ENCODE data around the gene CXCR3. TPM values are rescaled to one million over a fixed set of nuclear protein-coding genes. Genes with fewer than 3 reads are reported as not detected.

CXCR3 gene
- total RNA-seq, 1 donor from 2014 or later, result not detected

DNA sequence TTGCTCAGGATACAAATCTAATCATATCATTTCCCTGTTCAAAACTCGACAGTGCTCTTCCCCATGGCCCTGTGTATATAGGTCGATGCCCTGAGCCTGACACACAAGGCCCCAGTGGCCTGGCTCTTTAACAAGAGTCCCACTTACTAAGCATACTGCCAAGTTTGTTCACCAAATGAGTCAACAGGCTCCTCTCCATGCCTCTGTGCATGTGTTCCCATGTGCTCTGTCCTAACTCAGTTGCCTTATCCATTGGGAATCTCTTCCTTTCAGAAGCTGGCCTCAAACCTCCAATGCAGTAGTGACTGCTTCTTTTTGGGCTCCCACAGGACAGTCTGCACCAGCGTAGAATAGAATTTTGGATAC is 18.9 kb upstream of the CXCR3 start:
- DNase-seq (ENCODE audit: low read depth), result peak; percentile 59

DNA sequence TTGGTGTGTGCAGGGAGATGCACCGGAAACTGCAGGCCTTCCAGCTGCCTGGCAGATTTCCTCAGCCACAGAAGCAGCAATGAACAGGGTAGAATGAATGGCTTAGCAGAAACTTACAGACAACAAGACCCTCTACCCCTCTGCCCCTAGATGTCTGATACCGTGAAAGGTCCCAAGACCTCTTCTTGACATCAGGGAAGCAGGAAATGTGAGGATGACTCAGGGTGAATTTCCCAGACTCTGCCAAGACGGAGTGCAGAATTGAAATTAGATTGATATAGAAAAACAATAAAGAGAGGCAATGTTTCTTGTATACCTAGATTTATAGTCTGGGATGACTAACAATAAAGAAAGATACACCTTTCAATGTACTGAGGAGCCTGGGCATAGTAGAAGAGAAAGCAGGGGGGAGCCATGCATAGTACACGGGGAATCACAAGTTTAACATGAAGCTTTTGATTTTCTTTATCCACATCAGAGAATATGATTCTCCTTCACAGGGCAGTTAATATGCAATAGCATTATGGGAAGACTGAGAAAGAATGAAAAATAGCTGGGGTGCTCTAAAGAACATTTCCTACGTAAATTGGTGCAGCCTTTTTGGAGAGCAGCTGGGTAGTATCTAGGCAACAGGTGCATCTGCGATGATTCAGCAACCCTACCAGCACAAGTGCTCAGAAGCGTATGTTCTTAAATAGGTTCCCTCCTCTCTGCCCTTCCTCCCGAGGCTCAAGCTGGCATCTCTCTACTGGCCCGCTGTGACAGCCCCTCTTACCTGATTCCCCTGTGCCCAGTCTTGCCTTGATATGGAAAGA is 18.3 kb upstream of the CXCR3 start:
- peak; percentile 69 for DNase-seq (ENCODE audit: low read depth)

DNA sequence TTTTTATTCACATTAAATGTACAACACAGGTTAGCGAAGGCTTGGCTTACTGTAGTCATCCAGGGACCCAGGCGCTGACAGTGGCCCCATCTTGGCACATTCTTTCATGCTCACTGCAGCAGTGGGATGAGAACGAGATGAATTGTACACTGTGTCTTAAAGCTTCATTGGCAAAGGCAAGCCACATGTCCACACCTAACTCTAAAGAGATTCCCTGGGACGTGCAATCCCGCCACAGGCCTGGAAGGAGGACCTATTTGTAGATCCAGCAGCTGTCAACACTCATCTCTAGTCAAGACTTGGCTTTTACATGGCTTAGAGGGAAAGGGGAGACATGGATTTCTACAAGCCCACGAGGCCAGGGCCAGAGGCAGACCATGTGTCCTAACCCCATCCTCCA is 16.1 kb upstream of the CXCR3 start:
- peak; percentile 86 for DNase-seq (ENCODE audit: low read depth)

DNA sequence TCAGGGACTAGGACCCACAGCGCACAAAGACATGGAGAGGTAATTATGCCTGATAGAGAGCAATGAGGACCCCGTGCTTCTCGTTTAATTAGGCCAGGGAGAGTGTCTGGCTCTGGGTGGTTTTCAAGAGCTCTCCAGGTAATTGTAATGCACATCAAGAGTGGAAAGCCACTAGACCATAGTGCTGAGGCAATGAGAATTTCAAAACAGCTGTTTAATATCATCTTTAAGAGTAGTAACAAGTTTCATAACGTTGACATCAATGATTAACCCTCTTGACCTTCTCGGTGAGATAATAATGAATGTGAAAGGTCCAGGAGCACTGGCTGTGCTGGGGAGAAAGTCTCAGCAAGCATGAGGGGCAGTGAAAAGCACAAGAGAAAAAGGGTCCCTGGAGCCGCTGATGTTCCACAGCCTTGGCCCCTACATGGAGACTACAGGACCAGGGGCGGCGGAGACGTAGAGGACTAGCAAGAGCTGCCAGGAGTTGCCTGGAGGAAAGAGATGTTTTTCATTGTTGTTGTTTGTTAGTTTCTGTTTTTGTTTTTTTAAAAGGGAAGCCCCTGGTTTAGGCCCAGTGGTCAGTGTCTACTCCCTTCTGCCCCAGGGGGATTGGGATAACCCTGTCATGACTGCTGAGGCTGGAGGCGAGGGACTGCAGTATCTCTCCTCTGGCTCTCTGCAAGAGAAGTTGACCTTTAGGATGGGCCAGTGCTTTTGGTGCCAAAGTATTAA is 14.8 kb upstream of the CXCR3 start:
- DNase-seq (ENCODE audit: low read depth), result no peak

DNA sequence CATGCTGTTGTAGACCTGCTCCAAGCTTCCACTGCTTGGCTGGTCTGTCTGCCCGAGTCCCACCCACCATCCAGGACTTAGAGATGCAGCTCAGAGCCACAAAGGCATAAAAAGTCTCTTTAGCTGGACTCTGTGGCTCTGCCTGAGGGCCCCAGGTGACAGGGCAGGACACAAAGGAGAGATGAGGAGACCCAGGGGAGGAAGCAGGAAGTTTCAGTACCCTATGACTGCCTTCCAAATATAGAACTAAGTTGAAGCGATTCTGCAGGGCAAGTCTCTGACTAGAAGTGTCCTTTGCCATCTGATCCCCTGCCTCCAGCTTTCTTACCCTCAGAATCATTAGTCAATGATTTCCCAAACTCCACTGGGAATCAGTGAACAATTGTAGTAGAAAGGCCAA is 11.2 kb upstream of the CXCR3 start:
- DNase-seq (ENCODE audit: low read depth), result no peak

DNA sequence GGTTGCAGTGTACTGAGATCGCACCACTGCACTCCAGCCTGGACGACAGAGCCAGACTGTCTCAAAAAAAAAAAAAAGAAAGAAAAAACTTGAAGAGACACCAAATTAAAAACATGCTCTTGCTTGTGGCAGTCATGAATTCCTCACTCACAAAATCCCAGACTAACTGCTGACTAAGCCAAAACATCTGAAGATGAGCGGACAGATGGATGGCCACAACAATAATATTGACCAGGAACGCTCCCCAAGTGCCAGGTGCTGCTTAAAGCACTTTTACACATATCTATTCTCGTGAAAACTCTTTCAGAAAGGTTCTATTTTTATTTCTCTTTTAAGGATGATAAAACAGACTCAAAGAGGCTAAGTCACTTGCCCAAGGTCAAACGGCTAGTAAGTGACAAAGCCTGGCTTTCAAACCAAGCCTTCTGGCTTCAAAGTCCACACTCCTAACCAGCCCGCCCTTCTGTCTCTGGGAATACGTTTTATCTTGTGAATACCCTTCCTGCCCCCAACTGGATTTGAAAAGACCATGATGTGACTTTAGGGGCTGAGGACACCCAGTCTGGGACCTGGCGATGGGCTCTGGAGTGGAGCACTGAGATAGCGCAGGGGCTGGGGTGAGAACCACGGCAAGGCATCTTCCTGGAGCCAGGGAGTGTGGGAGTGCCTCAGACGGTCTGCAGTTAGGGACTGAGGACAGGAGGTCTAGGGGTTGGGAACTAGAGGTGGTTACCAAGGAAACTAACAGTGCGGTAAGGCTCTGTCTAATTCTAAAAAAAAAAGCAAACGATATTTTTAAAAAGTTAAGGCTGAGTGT is 9.5 kb upstream of the CXCR3 start:
- no peak for DNase-seq (ENCODE audit: low read depth)

DNA sequence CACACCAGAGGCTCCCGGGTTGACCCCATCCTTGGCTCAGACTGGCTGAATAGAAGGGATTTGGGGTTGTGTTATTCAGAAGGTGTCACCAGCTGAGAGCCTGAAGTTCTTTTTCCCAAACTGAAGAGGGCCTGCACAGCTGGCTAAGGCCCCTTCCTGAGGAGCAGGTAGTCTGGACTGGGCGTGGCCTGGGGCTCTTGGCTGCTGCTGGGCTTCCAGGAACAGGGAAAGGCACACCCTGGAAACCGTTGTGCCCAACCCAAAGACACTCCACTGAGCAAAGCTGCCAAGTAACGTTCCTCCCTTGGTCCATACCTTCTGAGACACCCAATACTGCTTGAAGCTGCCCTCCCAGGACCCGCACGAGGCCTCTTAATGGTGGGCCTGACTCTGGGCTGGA is 8.3 kb upstream of the CXCR3 start:
- no peak for DNase-seq (ENCODE audit: low read depth)

DNA sequence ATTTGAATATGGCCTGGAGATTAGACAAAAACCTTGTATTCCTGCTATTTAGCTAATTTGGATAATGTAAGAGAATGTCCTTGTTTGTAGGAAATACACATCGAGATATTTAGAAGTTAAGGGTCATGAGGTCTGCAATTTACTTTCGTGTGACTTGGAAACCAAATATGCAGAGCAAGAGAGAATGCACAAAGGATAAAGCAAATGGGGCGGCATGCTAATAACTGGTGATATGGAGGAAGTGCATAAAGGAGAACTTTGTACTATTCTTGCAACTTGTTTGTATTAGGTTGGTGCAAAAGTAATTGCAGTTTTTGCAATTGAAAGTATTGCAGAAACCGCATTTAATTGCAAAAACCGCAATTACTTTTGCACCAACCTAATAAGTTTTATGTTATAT is 7.2 kb upstream of the CXCR3 start:
- DNase-seq (ENCODE audit: low read depth), result no peak

DNA sequence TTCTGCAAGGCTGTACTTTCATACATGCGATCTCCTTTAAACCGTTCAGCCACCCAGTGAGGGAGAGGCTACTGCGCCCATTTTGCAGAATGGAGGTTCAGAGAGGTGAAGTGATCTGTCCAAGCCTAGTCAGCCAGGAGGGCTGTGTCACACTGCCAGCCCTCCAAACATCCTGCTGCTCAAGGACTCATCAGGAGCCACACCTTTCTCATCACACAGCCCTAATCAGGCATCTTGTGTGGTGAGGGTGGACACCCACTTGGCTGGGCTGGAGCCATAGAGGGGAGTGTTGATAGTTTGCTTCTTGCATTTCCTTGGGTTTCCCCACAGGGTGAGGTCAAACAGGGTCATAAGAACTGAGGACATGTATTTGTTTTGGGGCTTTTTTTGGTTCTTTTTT is 5.4 kb upstream of the CXCR3 start:
- no peak for DNase-seq (ENCODE audit: low read depth)

DNA sequence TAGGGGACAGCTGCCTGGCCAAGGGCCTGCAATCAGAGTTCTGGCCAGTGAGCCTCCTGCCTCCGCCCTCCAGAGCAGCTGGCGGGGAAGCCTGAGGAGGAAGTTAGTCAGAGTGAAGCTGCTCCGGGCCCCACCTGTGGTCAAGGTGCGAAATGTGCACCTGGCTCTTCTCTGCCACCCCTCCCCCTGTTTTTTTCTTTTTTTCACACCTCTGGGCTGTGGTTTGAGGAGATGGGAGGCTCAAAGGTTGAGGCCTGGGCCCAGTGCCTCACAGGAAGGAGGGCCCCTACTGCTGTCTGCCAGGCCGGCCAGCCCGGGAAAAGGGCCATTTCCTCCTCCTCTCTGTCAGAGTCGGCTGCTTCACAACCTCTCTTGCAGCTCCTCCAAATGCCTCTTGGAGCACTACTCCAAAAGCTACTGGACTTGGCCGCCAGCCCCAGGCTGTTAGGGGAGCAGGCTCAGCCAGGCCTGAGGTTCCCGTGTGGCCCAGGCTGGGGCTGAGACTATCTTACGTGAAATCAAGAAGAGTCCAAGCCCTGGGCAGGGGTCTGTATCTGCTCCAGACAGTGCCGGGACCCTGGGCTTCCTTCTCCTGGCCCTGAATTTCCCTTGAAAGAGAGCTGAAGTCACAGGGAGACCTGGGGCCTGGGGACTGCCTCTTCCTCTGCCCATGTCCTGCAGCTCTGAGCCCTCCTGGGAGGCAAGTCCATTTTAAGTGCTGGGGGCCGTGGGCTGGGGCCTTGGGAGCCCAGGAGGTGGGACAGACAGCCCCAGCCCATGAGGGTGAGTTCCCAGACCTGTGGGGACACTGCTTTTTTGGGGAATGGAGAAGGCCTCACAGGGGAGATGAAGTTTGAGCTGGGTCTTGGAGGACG is 4.5 kb upstream of the CXCR3 start:
- peak; percentile 61 for DNase-seq (ENCODE audit: low read depth)

DNA sequence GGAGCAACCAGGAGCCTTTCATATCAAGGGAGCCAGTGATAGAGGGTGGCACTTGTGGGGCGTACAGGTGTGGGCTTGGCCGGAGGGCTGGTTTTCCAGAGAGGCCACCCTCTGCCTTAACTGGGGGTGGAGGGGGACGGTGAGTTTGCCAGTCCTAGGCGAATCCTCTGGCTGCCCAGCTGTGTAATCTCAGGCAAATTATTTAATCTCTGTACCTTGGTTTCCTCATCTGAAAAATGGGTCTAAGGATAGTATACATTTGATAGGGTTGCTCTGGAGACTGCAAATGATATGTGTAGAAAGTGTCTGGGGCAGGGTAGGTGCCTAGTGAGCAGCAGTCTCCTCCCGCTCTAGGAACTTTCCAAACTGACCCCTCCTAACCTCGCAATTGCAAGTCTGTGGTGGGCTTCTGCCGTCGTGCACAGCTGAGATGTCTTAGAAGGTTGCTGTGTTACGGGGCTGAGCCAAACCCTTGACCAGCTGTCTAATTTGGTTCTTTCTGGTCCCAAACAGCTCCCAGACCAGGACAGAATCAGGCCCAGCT is 3.8 kb upstream of the CXCR3 start:
- peak; percentile 87 for DNase-seq (ENCODE audit: low read depth)

DNA sequence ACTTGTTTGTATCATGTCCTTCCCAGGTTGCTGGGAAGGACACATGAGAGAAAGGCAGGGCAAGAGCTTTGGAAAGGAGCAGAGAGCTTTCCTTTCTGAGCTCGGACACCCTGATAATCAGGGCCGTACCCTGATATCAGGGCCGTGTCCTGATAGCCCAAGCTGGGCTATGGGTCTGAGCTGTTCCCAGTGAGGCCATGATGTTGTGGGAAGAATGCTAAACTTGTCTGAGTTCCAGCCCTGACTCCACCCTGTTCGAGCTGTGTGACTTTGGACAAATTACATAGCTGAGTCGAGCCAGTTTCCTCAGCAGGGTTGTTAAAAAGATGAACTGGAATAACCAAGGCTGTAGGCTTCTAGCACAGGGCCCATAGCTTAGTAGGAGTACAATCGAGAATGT is 3.3 kb upstream of the CXCR3 start:
- DNase-seq (ENCODE audit: low read depth), result no peak

DNA sequence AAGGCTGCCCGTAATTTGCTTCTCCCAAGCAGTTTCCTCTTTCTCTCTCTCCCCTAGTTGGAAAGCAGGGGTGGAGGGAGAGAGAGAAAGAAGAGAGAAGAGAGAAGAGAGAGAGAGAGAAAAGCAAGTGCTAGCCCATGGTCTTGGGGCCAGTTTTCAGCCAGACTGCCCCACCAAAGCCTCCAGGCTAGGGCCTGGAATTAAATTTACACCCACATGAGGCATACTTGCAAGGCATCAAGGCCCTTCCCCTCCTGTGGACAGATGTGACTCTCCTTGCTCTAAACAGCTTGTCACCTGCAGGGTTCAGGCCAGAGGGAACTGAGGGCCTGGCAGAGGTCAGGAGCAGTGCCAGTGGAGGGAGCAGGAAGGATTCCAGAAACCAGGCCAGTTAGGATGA is 1.7 kb upstream of the CXCR3 start:
- no peak for DNase-seq (ENCODE audit: low read depth)

DNA sequence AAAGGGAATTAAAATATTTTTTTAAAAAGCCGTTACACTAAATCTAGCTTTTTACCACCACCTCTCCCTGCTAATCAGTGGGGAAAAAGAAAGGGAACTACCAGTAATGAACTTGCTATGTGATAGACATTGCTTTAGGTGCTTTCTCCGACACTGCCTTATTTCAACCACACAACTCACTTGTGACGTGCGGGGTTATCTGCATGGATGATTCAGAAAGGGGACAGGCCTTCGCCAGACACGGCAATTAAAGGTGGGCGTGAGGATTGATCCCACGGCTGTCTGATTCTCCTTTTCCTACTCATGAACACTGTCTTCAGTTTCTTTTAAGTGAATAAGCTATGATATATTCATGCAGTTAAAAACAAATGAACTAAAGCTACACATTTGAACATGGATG is 882 bp upstream of the CXCR3 start:
- no peak for DNase-seq (ENCODE audit: low read depth)

DNA sequence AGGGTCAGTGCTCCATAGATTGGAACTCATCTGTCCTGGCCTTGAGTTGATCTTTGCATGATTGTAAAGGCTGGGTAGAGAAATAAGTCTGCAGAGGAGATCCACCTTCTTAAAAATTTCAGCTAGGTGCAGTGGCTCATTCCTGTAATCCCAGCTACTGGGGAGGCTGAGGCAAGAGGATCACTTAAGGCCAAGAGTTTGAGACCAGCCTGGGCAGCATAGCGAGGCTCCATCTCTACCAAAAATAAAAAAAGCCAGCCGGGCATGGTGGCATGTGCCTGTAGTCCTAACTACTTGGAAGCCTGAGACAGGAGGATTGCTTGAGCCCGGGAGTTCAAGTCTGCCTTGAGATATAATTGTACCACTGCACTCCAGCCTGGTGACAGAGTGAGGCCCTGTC is 476 bp upstream of the CXCR3 start:
- no peak for DNase-seq (ENCODE audit: low read depth)

DNA sequence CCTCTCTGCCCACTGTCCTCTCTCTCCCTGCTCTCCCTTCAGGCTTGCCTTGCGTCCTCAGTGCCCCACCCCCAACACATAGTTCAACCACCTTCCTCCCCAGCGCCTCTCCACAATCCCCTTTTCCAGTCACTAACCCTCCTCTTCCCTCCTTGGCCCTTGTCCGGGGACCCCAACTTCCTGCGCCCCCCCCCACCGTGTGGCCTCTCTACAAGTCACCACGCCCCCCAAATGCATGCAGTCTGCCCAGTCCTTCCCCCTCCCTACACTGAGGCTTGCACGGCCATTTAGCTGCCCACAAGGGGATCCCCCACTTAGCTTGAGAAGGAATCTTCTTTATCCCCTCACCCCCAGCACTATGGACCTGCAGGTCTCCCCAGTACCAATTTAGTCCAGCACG is 569 bp downstream of the CXCR3 start:
- DNase-seq (ENCODE audit: low read depth), result no peak

DNA sequence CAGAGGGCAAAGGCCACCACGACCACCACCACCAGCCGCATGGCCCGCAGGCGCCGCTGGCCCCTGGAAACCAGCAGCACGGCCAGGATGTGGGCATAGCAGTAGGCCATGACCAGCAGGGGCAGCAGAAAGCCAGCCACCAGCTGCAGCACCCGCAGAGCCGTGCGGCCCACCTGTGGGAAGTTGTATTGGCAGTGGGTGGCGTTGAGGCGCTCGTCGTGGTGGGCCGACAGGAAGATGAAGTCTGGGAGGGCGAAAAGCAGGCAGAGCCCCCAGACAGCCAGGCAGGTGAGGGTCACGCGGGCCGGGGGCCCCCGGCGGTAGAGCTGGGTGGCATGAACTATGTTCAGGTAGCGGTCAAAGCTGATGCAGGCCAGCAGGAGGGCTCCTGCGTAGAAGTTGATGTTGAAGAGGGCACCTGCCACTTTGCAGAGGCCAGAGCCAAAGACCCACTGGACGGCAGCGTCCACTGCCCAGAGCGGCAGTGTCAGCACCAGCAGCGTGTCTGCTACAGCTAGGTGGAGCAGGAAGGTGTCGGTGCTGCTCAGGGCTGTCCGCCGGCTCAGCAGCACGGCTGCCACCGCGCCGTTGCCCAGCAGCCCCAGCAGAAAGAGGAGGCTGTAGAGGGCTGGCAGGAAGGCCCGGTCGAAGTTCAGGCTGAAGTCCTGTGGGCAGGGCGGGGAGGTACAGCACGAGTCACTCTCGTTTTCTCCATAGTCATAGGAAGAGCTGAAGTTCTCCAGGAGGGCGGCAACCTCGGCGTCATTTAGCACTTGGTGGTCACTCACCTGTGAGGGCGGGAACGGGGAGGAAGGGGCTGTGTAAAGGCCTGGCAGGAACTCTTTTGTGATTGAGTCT is 1.4 kb downstream of the CXCR3 start:
- DNase-seq (ENCODE audit: low read depth), result no peak

DNA sequence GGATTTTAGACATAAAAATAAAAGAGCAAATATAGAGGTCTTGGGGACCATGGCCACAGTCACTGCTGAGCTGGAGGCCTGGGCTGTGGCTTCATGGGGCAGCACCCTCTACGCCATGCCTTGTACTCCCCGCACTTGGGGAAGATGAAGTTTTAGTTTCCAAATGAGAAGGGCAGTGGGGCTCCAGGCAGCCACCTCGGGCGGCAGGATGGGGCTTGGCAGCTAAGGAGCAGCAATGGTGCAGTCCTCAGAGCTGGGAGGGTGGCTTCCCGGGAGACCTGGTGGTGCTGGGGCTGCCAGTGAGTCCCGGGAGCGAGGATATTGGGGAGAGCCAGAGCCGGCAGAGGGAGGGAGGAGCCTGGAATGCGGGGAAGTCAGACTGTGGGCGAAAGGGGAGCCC is 2.4 kb downstream of the CXCR3 start:
- DNase-seq (ENCODE audit: low read depth), result no peak

DNA sequence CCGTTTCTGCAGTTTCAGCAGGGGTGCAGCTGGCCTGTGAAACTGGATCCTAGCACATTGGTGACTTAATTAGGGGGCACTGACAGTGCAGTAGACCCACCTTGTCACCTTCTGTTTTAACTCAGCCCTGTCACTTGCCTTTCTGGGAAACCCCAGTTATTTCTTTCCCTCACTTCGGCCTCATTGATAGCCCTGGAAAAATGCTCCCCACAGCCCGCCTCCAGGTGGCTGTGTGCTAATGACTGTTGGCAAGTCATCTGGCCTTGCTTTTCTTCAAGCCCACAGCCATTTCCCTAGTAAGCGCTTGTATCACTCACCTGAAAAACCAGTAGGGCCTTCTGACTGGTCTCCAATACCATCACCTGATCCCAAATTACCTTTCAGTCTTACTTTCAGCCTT is 3.3 kb downstream of the CXCR3 start:
- DNase-seq (ENCODE audit: low read depth), result no peak

DNA sequence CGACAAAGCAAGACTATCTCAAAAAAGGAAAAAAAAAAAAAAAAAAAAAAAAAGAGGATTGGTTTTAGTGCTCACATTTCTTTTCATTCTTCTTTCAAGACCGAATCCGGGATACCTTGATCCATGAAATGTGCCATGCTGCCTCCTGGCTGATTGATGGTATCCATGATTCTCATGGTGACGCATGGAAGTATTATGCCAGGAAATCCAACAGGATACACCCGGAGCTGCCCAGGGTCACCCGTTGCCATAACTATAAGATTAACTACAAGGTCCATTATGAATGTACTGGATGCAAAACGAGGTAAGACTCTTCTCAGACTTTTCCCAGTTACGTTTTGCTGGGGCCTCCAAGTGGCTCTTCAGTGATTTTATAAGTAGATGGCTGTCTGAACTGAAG is 6.1 kb downstream of the CXCR3 start:
- no peak for DNase-seq (ENCODE audit: low read depth)

Measured in myocyte (in vitro differentiated cells).